SK-N-SH (cell line): Measurements from ENCODE around the gene MTR. TPM values are rescaled to one million over a fixed set of nuclear protein-coding genes. Genes with fewer than 3 reads are reported as not detected.

Source experiments
- CTCF ChIA-PET: fragments of 300-600, 350-600 bp; formaldehyde crosslinking; extraction: SDS; loops from one replicate; lab custom pipeline; 2021; lab: Yijun Ruan, JAX
- POLR2A ChIA-PET: fragments of 350-600 bp; sonication (Branson Sonifier 250); formaldehyde crosslinking; extraction: SDS; loops from one replicate; lab custom pipeline; 2020; ENCODE audit warnings: antibody characterized with exemption, inconsistent platforms; lab: Yijun Ruan, JAX
- DNase-seq: peaks from one replicate; pipeline ENCODE4 v3.0.0; 2012
- H2AFZ ChIP-seq: fragments of 200-600 bp; sonication (generic); 2 replicates; pipeline ENCODE4 v1.8.1; 2016; ENCODE audit warnings: antibody characterized with exemption, mild to moderate bottlenecking, low read depth
- H3F3A ChIP-seq: fragments of 200-600 bp; sonication (generic); replicated peaks from 2 replicates; pipeline ENCODE3; 2016; ENCODE audit warnings: antibody characterized with exemption, mild to moderate bottlenecking; ENCODE audit not compliant: insufficient read depth
- H3K27ac ChIP-seq, 2 experiments: fragments of 200-500 bp in 1 of 2; fragments of 200-600 bp in 1 of 2; sonication (Bioruptor generic) in 1 of 2; sonication (generic), shearing (Covaris generic) in 1 of 2; 2 replicates each; pipeline versions ENCODE4 v1.5.1 to v1.6.1; 2014 to 2016; ENCODE audit warnings: low read depth in 2 of 2, inconsistent platforms in 1 of 2, low read length in 1 of 2, mild to moderate bottlenecking in 1 of 2, mixed read lengths in 1 of 2
- H3K27me3 ChIP-seq: fragments of 200-600 bp; sonication (generic), shearing (Covaris generic); 2 replicates; pipeline ENCODE4 v1.6.1; 2016; ENCODE audit warnings: mixed run types; ENCODE audit not compliant: insufficient read depth
- H3K36me3 ChIP-seq, 2 experiments: fragments of 200-500 bp in 1 of 2; fragments of 200-600 bp in 1 of 2; sonication (Bioruptor generic) in 1 of 2; sonication (generic) in 1 of 2; replicated peaks in 1 of 2; 2 replicates each; pipeline versions ENCODE3 to v1.5.1; 2014 to 2016; ENCODE audit warnings: low read length in 1 of 2, mild to moderate bottlenecking in 1 of 2; ENCODE audit not compliant: insufficient read depth in 2 of 2, control insufficient read depth in 1 of 2
- H3K4me1 ChIP-seq, 2 experiments: fragments of 200-500 bp in 1 of 2; fragments of 200-600 bp in 1 of 2; sonication (Bioruptor generic) in 1 of 2; sonication (generic), shearing (Covaris generic) in 1 of 2; 2 replicates each; pipeline versions ENCODE4 v1.5.1 to v1.6.1; 2014 to 2016; ENCODE audit warnings: low read depth in 1 of 2, low read length in 1 of 2, mixed run types in 1 of 2; ENCODE audit not compliant: insufficient read depth in 2 of 2, control insufficient read depth in 1 of 2
- H3K4me2 ChIP-seq: fragments of 200-600 bp; sonication (generic), shearing (Covaris generic); 2 replicates; pipeline ENCODE4 v1.6.1; 2017; ENCODE audit warnings: mixed run types
- H3K4me3 ChIP-seq, 2 experiments: fragments of 200-500 bp in 1 of 2; fragments of 200-600 bp in 1 of 2; sonication (Bioruptor generic) in 1 of 2; sonication (generic), shearing (Covaris generic) in 1 of 2; 2 replicates each; pipeline versions ENCODE4 v1.5.1 to v1.8.1; 2014 to 2016; ENCODE audit warnings: low read depth in 2 of 2, inconsistent platforms in 1 of 2, low read length in 1 of 2, mild to moderate bottlenecking in 1 of 2, mixed read lengths in 1 of 2, moderate library complexity in 1 of 2
- H3K79me2 ChIP-seq: fragments of 200-600 bp; sonication (generic); 2 replicates; pipeline ENCODE4 v1.8.1; 2017; ENCODE audit warnings: mild to moderate bottlenecking; ENCODE audit not compliant: insufficient read depth
- H3K9ac ChIP-seq: fragments of 200-600 bp; sonication (generic); 2 replicates; pipeline ENCODE4 v1.6.1; 2017; ENCODE audit warnings: mixed run types
- H3K9me2 ChIP-seq: fragments of 200-600 bp; sonication (generic); 2 replicates; pipeline ENCODE4 v1.6.1; 2017; ENCODE audit warnings: mixed run types
- H3K9me3 ChIP-seq: fragments of 200-600 bp; sonication (generic); 2 replicates; pipeline ENCODE4 v1.6.1; 2017; ENCODE audit warnings: mixed run types, mild to moderate bottlenecking, moderate library complexity
- H4K20me1 ChIP-seq: fragments of 200-600 bp; sonication (generic); 2 replicates; pipeline ENCODE4 v1.6.1; 2017; ENCODE audit warnings: mild to moderate bottlenecking, mixed run types; ENCODE audit not compliant: insufficient read depth
- EZH2phosphoT487 ChIP-seq: fragments of 200-600 bp; sonication (generic); IDR thresholded peaks from 2 replicates; pipeline ENCODE4 v1.6.1; 2017; ENCODE audit warnings: low read depth, mixed run types, mild to moderate bottlenecking, antibody characterized with exemption, moderate library complexity, borderline replicate concordance
- FOSL2 ChIP-seq: IDR thresholded peaks from 2 replicates; pipeline ENCODE4 v1.4.0; 2012; ENCODE audit warnings: low read depth, mild to moderate bottlenecking, moderate library complexity, borderline replicate concordance
- GABPA ChIP-seq: IDR thresholded peaks from 2 replicates; pipeline ENCODE4 v1.4.0; 2012; ENCODE audit warnings: low read depth, mild to moderate bottlenecking
- GATA2 ChIP-seq: sonication (generic); formaldehyde crosslinking; IDR thresholded peaks from 2 replicates; pipeline ENCODE4 v1.5.0; 2020; ENCODE audit warnings: mild to moderate bottlenecking, missing genetic modification reagents
- MEF2A ChIP-seq: IDR thresholded peaks from 2 replicates; pipeline ENCODE4 v1.4.0; 2012; ENCODE audit warnings: low read depth, borderline replicate concordance
- NFIC ChIP-seq: IDR thresholded peaks from 2 replicates; pipeline ENCODE4 v1.4.0; 2012; ENCODE audit warnings: borderline replicate concordance
- RCOR1 ChIP-seq: fragments of 150-350 bp; IDR thresholded peaks from 2 replicates; pipeline ENCODE4 v1.6.1; 2017; ENCODE audit warnings: antibody characterized with exemption, low read length
- RFX5 ChIP-seq: IDR thresholded peaks from 2 replicates; pipeline ENCODE4 v1.6.1; 2012; ENCODE audit warnings: mild to moderate bottlenecking, improper control_type of control experiment, low read length
- RXRA ChIP-seq: IDR thresholded peaks from 2 replicates; pipeline ENCODE4 v1.4.0; 2012; ENCODE audit warnings: low read depth, mild to moderate bottlenecking, borderline replicate concordance
- TCF12 ChIP-seq: IDR thresholded peaks from 2 replicates; pipeline ENCODE4 v1.4.0; 2012
- TEAD4 ChIP-seq: IDR thresholded peaks from 2 replicates; pipeline ENCODE4 v1.4.0; 2012; ENCODE audit warnings: mild to moderate bottlenecking, borderline replicate concordance; ENCODE audit not compliant: insufficient read depth
- YY1 ChIP-seq: IDR thresholded peaks from 2 replicates; pipeline ENCODE4 v1.4.0; 2012; ENCODE audit warnings: low read depth, mild to moderate bottlenecking
- WGBS: methylation state at CpG from one replicate; pipeline ENCODE4 v1.1.6; 2017; ENCODE audit warnings: low lambda C conversion rate; 5-methylcytosine and 5-hydroxymethylcytosine counted together
- polyA plus RNA-seq, 3 experiments: library from polyadenylated mRNA; depleted of rRNA; stranded (reverse); fragments of >200 nt; gene quantifications; 2 replicates each; pipeline ENCODE4 v1.2.3, GENCODE V29; 2012
- TF ChIP-seq, protein P1 (sequence below): IDR thresholded peaks from 2 replicates; pipeline ENCODE4; 2012
- TF ChIP-seq, protein P2 (sequence below): IDR thresholded peaks from 2 replicates; pipeline ENCODE4 v1.4.0; 2012; ENCODE audit warnings: low read depth, borderline replicate concordance
- TF ChIP-seq, protein P3 (sequence below): fragments of 150-350 bp; IDR thresholded peaks from 2 replicates; pipeline ENCODE4 v1.6.1; 2017; ENCODE audit warnings: antibody characterized with exemption, low read length, low read depth, borderline replicate concordance

MTR gene
- polyA plus RNA-seq, 1 of the 3 experiments (the other 2 are of a cell fraction), result 5.4 TPM

DNA sequence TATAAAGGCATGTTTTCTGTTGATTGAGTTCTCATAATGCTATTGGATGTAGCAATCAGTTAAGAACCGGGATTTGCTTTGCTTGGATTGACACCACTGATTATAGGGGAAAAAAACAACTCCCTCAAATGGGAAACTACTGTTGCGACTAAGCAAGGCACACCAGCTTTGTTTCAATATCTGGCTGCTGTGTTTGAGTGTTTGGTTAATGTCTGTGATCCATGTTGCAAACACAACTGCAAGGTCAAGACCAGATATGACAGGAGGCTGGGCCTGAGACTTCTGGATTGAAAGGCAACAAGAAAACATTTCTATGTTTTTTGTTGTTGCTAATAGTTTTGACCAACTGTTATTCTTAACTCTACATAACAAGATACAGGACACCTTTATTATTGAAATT is 50.7 kb downstream of the MTR start:
- H3K4me2 ChIP-seq, result no peak overlapping the region
- DNase-seq, result no peak
- H3K27me3 ChIP-seq, result no peaks in the 10 kb centered on the region
- H4K20me1 ChIP-seq, result no peaks in the 10 kb centered on the region
- POLR2A ChIA-PET, result no interaction called here
- no peaks in the 10 kb centered on the region for H3F3A ChIP-seq
- H3K79me2 ChIP-seq, result no peaks in the 10 kb centered on the region
- no peak overlapping the region for H2AFZ ChIP-seq
- WGBS, result 88% methylated on average over 2 of the region's 2 CpGs
- CTCF ChIA-PET, result no interaction called here
- peaks cover 0 to 10% of the 10 kb centered on the region in 2 experiments; a peak in 2 of 4 replicates for H3K4me1 ChIP-seq
- peak overlapping the region in 1 of 2 experiments; percentile 77; a peak in 1 of 4 replicates for H3K27ac ChIP-seq
- TF ChIP-seq GABPA (no peak), GATA2 (CRISPR knock-in tag) (no peak), TCF12 (no peak), NFIC (no peak), MEF2A (no peak), RCOR1 (no peak), RFX5 (no peak), RXRA (no peak), EZH2phosphoT487 (no peak), TEAD4 (no peak)
- TF ChIP-seq, protein P1, sequence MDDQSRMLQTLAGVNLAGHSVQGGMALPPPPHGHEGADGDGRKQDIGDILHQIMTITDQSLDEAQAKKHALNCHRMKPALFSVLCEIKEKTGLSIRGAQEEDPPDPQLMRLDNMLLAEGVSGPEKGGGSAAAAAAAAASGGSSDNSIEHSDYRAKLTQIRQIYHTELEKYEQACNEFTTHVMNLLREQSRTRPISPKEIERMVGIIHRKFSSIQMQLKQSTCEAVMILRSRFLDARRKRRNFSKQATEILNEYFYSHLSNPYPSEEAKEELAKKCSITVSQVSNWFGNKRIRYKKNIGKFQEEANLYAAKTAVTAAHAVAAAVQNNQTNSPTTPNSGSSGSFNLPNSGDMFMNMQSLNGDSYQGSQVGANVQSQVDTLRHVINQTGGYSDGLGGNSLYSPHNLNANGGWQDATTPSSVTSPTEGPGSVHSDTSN, result no peak
- TF ChIP-seq, protein P2, sequence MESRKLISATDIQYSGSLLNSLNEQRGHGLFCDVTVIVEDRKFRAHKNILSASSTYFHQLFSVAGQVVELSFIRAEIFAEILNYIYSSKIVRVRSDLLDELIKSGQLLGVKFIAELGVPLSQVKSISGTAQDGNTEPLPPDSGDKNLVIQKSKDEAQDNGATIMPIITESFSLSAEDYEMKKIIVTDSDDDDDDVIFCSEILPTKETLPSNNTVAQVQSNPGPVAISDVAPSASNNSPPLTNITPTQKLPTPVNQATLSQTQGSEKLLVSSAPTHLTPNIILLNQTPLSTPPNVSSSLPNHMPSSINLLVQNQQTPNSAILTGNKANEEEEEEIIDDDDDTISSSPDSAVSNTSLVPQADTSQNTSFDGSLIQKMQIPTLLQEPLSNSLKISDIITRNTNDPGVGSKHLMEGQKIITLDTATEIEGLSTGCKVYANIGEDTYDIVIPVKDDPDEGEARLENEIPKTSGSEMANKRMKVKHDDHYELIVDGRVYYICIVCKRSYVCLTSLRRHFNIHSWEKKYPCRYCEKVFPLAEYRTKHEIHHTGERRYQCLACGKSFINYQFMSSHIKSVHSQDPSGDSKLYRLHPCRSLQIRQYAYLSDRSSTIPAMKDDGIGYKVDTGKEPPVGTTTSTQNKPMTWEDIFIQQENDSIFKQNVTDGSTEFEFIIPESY, result no peak
- TF ChIP-seq, protein P3, sequence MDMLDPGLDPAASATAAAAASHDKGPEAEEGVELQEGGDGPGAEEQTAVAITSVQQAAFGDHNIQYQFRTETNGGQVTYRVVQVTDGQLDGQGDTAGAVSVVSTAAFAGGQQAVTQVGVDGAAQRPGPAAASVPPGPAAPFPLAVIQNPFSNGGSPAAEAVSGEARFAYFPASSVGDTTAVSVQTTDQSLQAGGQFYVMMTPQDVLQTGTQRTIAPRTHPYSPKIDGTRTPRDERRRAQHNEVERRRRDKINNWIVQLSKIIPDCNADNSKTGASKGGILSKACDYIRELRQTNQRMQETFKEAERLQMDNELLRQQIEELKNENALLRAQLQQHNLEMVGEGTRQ, result no peak
- no peaks in the 10 kb centered on the region for H3K9me2 ChIP-seq
- peaks cover 12 to 45% of the 10 kb centered on the region in 2 experiments for H3K36me3 ChIP-seq
- no peaks in the 10 kb centered on the region for H3K9me3 ChIP-seq
- H3K9ac ChIP-seq, result no peak overlapping the region
- no peak overlapping the region for H3K4me3 ChIP-seq

DNA sequence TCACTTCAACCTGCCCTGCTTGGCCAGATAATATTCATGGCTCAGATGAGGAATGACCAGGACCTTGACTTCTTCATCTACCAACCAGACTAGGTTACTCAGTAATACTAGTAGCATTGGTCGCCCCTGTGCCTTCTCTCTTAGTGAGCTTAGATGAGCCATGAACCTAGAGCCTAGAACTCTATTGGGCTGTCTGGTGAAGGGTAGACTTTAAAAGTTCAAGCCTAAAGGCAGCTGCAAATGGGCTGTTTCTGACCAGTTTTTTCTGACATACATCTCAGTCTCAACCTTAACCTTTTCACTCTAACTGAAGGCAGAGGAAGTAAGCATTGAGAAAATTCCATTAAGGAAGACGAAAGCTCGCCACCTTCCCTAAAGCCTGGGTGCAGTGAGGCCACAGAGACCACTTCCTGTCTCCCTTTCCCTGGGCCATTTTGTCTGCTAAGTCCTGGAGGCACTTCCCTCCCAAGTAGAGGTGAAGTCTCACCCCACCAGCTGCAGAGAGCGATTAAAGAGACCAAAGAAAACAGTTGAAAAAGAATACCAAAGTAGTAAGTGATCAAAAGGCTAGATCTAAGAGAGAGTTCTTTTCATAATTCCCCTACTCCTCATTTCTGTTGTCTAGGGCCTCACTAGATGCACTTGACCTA is 53.3 kb downstream of the MTR start:
- CTCF ChIA-PET, result no interaction called here
- Histone ChIP-seq H3K9me2 (no peaks in the 10 kb centered on the region), H4K20me1 (no peaks in the 10 kb centered on the region), H3K79me2 (no peaks in the 10 kb centered on the region), H3K36me3 (peaks cover 8 to 57% of the 10 kb centered on the region in 2 experiments)
- POLR2A ChIA-PET, result no interaction called here
- TF ChIP-seq YY1, result no peak
- TF ChIP-seq RXRA, result no peak
- TF ChIP-seq, protein P3, result no peak
- TF ChIP-seq FOSL2, result no peak
- TF ChIP-seq, all 33 proteins: peak for 0
- Histone ChIP-seq H3K4me3 (no peak overlapping the region), H3K27me3 (no peaks in the 10 kb centered on the region), H3F3A (no peaks in the 10 kb centered on the region), H3K9ac (no peak overlapping the region), H3K27ac (no peak overlapping the region), H3K9me3 (no peaks in the 10 kb centered on the region), H2AFZ (no peak overlapping the region), H3K4me1 (peaks cover 0 to 10% of the 10 kb centered on the region in 2 experiments; a peak in 2 of 4 replicates), H3K4me2 (no peak overlapping the region)
- WGBS, result 98% methylated on average over 4 of the region's 4 CpGs
- DNase-seq, result no peak
